Karpas-422 (cell line): ENCODE measurements around the gene CCDC136. TPM values are rescaled to one million over a fixed set of nuclear protein-coding genes. Genes with fewer than 3 reads are reported as not detected.

Source experiments
- DNase-seq: peaks from one replicate; pipeline ENCODE4 v3.0.0-alpha.2; 2015
- H2AFZ ChIP-seq: fragments of 200-600 bp; sonication (generic); 2 replicates; pipeline ENCODE4 v1.6.1; 2014; ENCODE audit warnings: antibody characterized with exemption, low read length, mixed read lengths
- H3K27ac ChIP-seq: fragments of 200-600 bp; sonication (generic); 2 replicates; pipeline ENCODE4 v1.5.1; 2014; ENCODE audit warnings: mild to moderate bottlenecking, low read length, moderate library complexity
- H3K27me3 ChIP-seq: fragments of 200-600 bp; sonication (generic); 2 replicates; pipeline ENCODE4 v1.6.1; 2014; ENCODE audit warnings: low read length, mixed read lengths
- H3K36me3 ChIP-seq: fragments of 200-600 bp; sonication (generic); 2 replicates; pipeline ENCODE4 v1.6.1; 2014; ENCODE audit warnings: low read length, mixed read lengths; ENCODE audit not compliant: insufficient read depth
- H3K4me1 ChIP-seq: fragments of 200-600 bp; sonication (generic); 2 replicates; pipeline ENCODE4 v1.6.1; 2014; ENCODE audit warnings: mild to moderate bottlenecking, low read length, mixed read lengths
- H3K4me2 ChIP-seq: fragments of 200-600 bp; sonication (generic); 2 replicates; pipeline ENCODE4 v1.6.1; 2014; ENCODE audit warnings: low read length, low read depth, mild to moderate bottlenecking; ENCODE audit not compliant: poor library complexity, severe bottlenecking
- H3K4me3 ChIP-seq: fragments of 200-600 bp; sonication (generic); 2 replicates; pipeline ENCODE4 v1.5.1; 2014; ENCODE audit warnings: mild to moderate bottlenecking, antibody characterized with exemption, low read length, mixed read lengths
- H3K79me2 ChIP-seq: fragments of 200-600 bp; sonication (generic); 2 replicates; pipeline ENCODE4 v1.6.1; 2014; ENCODE audit warnings: mild to moderate bottlenecking, low read length, mixed read lengths
- H3K9ac ChIP-seq: fragments of 200-600 bp; sonication (generic); 2 replicates; pipeline ENCODE4 v1.6.0; 2014; ENCODE audit warnings: low read length
- H3K9me2 ChIP-seq: fragments of 200-600 bp; sonication (generic), shearing (Covaris generic); replicated peaks from 2 replicates; pipeline ENCODE4 v1.6.0; 2014; ENCODE audit warnings: mild to moderate bottlenecking, low read length, moderate library complexity; ENCODE audit not compliant: insufficient read depth
- H3K9me3 ChIP-seq: fragments of 300-700, 200-600 bp; sonication (generic); 2 replicates; pipeline ENCODE4 v1.6.1; 2014; ENCODE audit warnings: low read length, mixed read lengths
- H4K20me1 ChIP-seq: fragments of 200-600 bp; sonication (generic); 2 replicates; pipeline ENCODE4 v1.6.1; 2014; ENCODE audit warnings: mild to moderate bottlenecking, antibody characterized with exemption, low read length, low read depth; ENCODE audit not compliant: insufficient read depth
- total RNA-seq: library from RNA; depleted of rRNA; stranded (reverse); fragments of >200 nt; shearing (Covaris generic); gene quantifications from 2 replicates; pipeline ENCODE4 v1.2.3, GENCODE V29; 2014; ENCODE audit warnings: low replicate concordance

Gene CCDC136
- total RNA-seq, 1 experiment from 2014 or later: 32.5 TPM

DNA sequence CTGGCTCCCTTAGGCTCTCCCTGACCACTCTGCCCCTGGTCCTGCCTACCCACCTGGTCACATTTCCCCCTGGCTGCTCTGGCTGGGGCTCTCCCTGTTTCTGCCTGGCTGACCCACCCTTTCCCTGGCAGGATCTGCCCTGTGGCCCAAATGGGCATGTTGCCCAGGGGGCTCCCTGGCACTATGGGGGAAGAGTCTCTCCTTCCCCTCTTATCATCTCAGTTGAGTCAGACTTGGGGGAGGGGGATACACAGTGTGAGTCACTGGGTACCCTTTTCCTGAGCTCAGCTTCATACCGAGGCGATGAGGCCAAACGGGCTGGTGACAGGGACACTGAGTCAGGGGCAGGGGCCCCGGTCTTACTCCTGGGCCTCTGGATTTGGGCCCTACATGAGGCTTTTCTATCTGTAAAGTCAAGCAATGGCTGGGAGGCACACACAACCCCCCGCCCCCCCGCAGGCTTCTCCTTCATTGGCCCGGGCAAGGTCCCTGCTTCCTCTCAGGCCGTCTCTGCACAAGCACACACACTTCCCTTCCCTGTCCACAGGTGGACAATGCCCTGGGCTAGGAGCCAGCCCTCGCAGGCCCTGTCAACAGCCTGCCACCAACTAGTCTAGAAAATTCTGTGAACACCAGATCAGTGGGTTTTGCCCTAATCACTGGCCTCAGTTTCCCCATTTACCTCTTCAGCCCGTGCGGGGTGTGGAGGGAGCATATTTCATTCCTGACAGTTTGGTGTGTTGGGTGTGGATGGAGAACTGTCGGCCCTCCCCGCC is 37.8 kb downstream of the CCDC136 start:
- H3K27ac ChIP-seq: no peak overlapping the region
- peaks cover 15% of the 10 kb centered on the region for H3K4me1 ChIP-seq
- DNase-seq: no peak
- H3K27me3 ChIP-seq: no peaks in the 10 kb centered on the region
- no peak overlapping the region for H3K9ac ChIP-seq
- H3K36me3 ChIP-seq: no peaks in the 10 kb centered on the region
- H3K9me3 ChIP-seq: no peaks in the 10 kb centered on the region
- no peaks in the 10 kb centered on the region for H3K9me2 ChIP-seq
- H4K20me1 ChIP-seq: no peaks in the 10 kb centered on the region
- no peaks in the 10 kb centered on the region for H3K79me2 ChIP-seq
- H3K4me2 ChIP-seq: no peak overlapping the region
- H3K4me3 ChIP-seq: no peak overlapping the region
- no peak overlapping the region for H2AFZ ChIP-seq

- Histone ChIP-seq H3K4me3 (no peak within 1 kb of the TSS), H3K27ac (no peak within 1 kb of the TSS), H3K9ac (no peak within 1 kb of the TSS), H4K20me1 (no peaks in the 10 kb centered on the region), H3K36me3 (no peaks in the 10 kb centered on the region), H3K4me2 (no peak within 1 kb of the TSS), H3K79me2 (no peaks in the 10 kb centered on the region), H3K9me2 (no peaks in the 10 kb centered on the region), H3K4me1 (peaks cover 15% of the 10 kb centered on the region), H2AFZ (no peak within 1 kb of the TSS), H3K9me3 (no peaks in the 10 kb centered on the region), H3K27me3 (no peaks in the 10 kb centered on the region)
- DNase-seq: no peak
These were observed 38.7 kb downstream of the CCDC136 start, which contains the start of gene FLNC for GRCh38 chr7:128830231-128831177. FLNC (plus strand) TSS chr7:128830406; CDS start chr7:128830638, 232 bp downstream.

DNA sequence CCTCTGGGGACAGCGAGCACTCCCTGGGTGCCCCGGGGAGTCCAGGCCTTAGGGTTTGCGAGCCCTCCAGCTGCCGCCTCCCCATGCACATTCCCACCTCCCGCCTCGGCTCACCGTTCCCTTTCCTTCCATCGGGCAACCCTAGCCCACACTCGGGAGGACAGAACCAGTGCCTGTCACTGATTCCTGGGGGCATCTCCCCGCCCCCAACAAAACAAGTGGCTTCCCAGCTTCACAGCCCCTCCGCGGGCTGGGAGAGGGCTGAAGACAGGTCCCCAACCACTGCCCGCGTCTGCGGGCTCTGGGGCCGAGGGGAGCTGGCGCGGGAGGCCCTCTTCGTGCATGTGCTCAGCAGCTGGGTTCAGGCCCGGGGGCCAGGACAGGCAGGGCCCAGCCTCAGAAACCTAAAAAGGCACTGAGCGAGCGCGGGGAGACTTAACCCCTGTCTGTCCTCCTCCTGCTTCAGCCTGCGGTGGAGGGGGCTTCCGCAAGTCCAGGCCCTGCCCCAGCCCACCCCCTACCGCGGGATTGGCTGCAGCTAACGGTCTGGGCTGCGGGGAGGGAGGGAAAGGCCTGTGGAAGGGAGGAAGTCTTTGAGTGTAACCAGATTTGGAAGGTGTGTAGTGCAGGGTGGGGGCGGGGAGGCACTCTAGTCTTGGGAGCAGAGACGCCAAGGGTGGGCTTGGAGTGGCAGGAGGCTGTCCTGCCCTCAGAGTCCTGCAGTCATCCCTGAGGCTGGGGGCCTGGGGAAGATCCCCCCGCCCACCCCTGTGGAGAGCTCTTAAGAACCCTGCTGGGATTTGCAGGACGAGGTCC is 39.6 kb downstream of the CCDC136 start:
- Histone ChIP-seq H3K27me3 (no peaks in the 10 kb centered on the region), H3K9me2 (no peaks in the 10 kb centered on the region), H3K9me3 (no peaks in the 10 kb centered on the region), H3K9ac (0 out of 2 replicates have a peak overlapping the region, but pooled peaks have one; percentile 24), H3K4me1 (peaks cover 15% of the 10 kb centered on the region), H3K36me3 (no peaks in the 10 kb centered on the region), H4K20me1 (no peaks in the 10 kb centered on the region), H2AFZ (no peak overlapping the region; the same call in 1 of the 2 replicates), H3K27ac (no peak overlapping the region), H3K4me3 (no peak overlapping the region), H3K4me2 (peak overlapping the region; percentile 32), H3K79me2 (no peaks in the 10 kb centered on the region)
- no peak for DNase-seq

DNA sequence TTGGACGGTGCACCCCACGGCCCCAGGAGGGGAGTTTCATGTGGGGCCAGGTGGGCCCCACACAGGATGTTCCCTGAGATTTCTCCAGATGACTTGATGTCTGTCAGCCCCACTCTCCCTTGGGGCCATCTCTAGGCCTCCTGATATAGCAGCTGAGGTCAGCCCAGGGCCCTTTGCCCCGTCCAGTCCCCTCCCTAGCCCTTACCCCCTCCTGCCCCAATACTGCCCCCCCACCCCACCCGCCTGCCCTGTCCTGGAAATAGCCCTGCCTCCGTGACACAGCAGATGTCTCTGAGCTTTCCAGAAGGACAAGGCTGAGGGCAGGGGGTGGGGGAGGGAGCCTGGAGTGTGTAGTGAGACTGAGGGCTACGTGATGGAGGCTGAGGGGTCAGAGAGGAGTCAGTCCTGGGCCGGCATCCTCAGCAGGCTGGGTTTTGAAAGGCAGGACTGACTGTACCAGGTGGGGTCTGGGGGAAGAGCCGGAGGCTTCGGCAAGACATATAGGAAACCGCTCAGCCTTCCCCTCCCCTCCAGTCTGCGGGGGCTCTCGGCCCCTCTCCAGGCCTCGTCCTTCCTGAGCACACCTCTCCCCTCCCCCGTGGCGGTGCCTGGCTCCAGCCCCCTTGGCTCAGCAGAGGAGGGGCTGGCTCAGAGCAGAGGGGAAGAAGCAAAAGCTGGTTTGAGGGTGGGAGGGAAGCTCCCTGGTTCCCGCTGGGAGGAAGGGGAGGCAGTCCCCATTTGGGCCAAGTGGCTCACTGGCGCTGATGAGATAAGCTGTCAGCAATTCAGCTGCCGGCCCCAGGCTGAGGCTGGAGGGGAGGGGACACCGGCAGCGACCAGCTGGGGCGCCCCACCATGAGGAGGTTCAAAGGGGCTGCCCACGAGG is 40.5 kb downstream of the CCDC136 start:
- Histone ChIP-seq H3K36me3 (no peaks in the 10 kb centered on the region), H3K79me2 (no peaks in the 10 kb centered on the region), H3K27me3 (no peaks in the 10 kb centered on the region), H3K9me3 (no peaks in the 10 kb centered on the region), H3K4me3 (no peak overlapping the region), H3K4me1 (peaks cover 15% of the 10 kb centered on the region), H3K4me2 (peak overlapping the region; percentile 32), H4K20me1 (no peaks in the 10 kb centered on the region), H3K9me2 (no peaks in the 10 kb centered on the region), H3K27ac (no peak overlapping the region), H3K9ac (0 out of 2 replicates have a peak overlapping the region, but pooled peaks have one; percentile 20), H2AFZ (peak overlapping the region; percentile 41; the same call in 1 of the 2 replicates)
- DNase-seq: no peak

GRCh38 chr7:128832880-128833147 is 41.0 kb downstream of the CCDC136 start:
- Histone ChIP-seq H4K20me1 (no peaks in the 10 kb centered on the region), H3K4me3 (no peak overlapping the region), H3K4me2 (no peak overlapping the region), H3K79me2 (no peaks in the 10 kb centered on the region), H3K4me1 (peaks cover 15% of the 10 kb centered on the region), H3K36me3 (no peaks in the 10 kb centered on the region), H3K9me3 (no peaks in the 10 kb centered on the region), H3K27me3 (no peaks in the 10 kb centered on the region), H3K9ac (no peak overlapping the region), H2AFZ (no peak overlapping the region; the same call in 1 of the 2 replicates), H3K9me2 (no peaks in the 10 kb centered on the region), H3K27ac (no peak overlapping the region)
- DNase-seq: no peak

DNA sequence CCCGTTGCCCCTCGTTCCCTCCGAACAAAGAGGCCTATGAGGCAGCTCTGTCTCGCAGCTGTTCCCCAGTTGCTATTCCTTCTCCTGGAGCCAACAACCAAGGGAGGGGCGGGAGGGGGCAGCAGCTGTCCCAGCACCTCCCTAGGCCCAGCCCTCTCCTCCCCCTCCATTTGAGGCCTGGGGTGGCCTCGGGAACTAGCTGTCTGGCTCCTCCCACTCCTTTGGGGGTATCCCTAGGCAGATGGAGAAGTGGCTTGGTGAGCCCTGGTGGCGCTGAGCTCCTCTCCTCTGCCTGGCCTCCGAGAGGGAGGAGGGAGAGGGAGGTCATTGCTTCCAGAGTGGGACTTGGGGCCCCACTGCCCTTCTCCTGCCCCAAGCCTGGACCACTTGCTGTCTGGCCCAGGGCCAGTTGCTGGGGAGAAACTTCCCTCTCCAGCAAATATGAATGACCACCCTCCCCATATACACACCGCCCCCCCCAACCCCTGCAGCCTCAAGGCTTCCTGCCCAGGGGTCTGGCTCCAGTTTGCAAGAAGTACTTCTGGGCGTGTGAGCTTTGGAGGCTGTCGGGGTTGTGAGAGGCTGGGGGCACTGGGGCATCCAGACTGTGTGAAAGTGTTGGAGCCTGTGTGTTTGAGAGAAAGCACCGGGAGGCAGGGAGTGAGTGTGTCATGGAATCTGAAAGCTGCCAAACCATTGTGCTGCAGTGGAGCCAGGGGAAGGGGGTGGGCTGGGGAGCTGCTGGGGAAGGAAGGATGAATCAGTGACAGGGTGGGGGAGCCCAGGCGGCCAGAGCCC is 41.6 kb downstream of the CCDC136 start:
- Histone ChIP-seq H3K27me3 (no peaks in the 10 kb centered on the region), H3K9me2 (no peaks in the 10 kb centered on the region), H3K4me1 (peaks cover 15% of the 10 kb centered on the region), H3K4me2 (no peak overlapping the region), H3K4me3 (no peak overlapping the region), H4K20me1 (no peaks in the 10 kb centered on the region), H3K9ac (no peak overlapping the region), H3K36me3 (no peaks in the 10 kb centered on the region), H3K27ac (no peak overlapping the region), H2AFZ (no peak overlapping the region), H3K9me3 (no peaks in the 10 kb centered on the region), H3K79me2 (no peaks in the 10 kb centered on the region)
- no peak for DNase-seq

DNA sequence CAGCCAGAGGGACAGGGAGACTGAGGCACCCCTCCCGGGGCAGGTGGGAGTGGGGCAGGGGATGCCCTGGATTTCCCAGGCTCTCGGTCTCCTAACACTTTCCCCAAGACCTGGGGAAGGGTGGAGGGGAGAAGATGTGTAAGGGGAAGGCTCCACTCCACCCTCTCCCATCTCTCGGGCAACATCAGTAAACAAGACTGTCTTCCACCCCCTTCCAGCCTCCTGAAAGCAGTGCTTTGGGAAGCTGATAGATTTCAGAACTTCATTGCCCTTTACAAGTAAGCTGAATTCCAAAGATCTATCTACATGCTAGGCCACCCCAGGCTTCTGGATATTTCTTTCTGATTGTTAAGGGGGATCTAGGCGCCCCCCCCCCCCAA is 42.2 kb downstream of the CCDC136 start:
- Histone ChIP-seq H3K9me3 (no peaks in the 10 kb centered on the region), H3K4me1 (peaks cover 15% of the 10 kb centered on the region), H3K4me2 (no peak overlapping the region), H4K20me1 (no peaks in the 10 kb centered on the region), H3K4me3 (no peak overlapping the region), H3K79me2 (no peaks in the 10 kb centered on the region), H2AFZ (no peak overlapping the region), H3K9me2 (no peaks in the 10 kb centered on the region), H3K27me3 (no peaks in the 10 kb centered on the region), H3K9ac (no peak overlapping the region), H3K36me3 (no peaks in the 10 kb centered on the region), H3K27ac (no peak overlapping the region)
- no peak for DNase-seq
